Measurements from ENCODE around the gene INSIG1.

INSIG1 gene

GRCh38 chr7:155274633-155275355 lies 22.9 kb upstream of the INSIG1 start (continued):
- TF ChIP-seq PATZ1 (CRISPR knock-in tag; IDR thresholded peaks at IDR 0.05; ENCODE audit: borderline replicate concordance) (no peak), CSRNP3 (CRISPR knock-in tag; IDR thresholded peaks at IDR 0.05) (no peak), BACH2 (CRISPR knock-in tag; IDR thresholded peaks at IDR 0.05; ENCODE audit: borderline replicate concordance) (no peak), ZNF565 (CRISPR knock-in tag; conservative IDR thresholded peaks at IDR 0.05; ENCODE audit: low read depth) (no peak), ZNF8 (CRISPR knock-in tag; IDR thresholded peaks at IDR 0.05) (no peak), ESRRG (CRISPR knock-in tag; IDR thresholded peaks at IDR 0.05) (no peak), PPARA (CRISPR knock-in tag; IDR thresholded peaks at IDR 0.05; ENCODE audit: borderline replicate concordance) (no peak)

GRCh38 chr7:155276042-155276799 lies 21.5 kb upstream of the INSIG1 start:
- no peak for ATAC-seq
- TF ChIP-seq BACH2 (CRISPR knock-in tag; IDR thresholded peaks at IDR 0.05; ENCODE audit: borderline replicate concordance) (no peak), RARB (CRISPR knock-in tag; IDR thresholded peaks at IDR 0.05) (no peak), ZFP30 (CRISPR knock-in tag; IDR thresholded peaks at IDR 0.05) (no peak), GLIS3 (CRISPR knock-in tag; IDR thresholded peaks at IDR 0.05) (no peak), CREB5 (CRISPR knock-in tag; IDR thresholded peaks at IDR 0.05; ENCODE audit: low read depth) (no peak), CSDC2 (CRISPR knock-in tag; IDR thresholded peaks at IDR 0.05) (no peak), TSHZ2 (CRISPR knock-in tag; IDR thresholded peaks at IDR 0.05) (no peak), OSR1 (CRISPR knock-in tag; IDR thresholded peaks at IDR 0.05) (no peak), ARNTL (CRISPR knock-in tag; IDR thresholded peaks at IDR 0.05; ENCODE audit: borderline replicate concordance, low read depth) (no peak), ISL1 (CRISPR knock-in tag; IDR thresholded peaks at IDR 0.05) (no peak), ZC3H10 (CRISPR knock-in tag; IDR thresholded peaks at IDR 0.05) (no peak), TOX (CRISPR knock-in tag; IDR thresholded peaks at IDR 0.05; ENCODE audit: borderline replicate concordance) (no peak), SNAI2 (CRISPR knock-in tag; IDR thresholded peaks at IDR 0.05) (no peak), ZFP3 (CRISPR knock-in tag; IDR thresholded peaks at IDR 0.05) (no peak), POU6F1 (CRISPR knock-in tag; IDR thresholded peaks at IDR 0.05; ENCODE audit: borderline replicate concordance, low read depth) (no peak), TCF4 (CRISPR knock-in tag; IDR thresholded peaks at IDR 0.05; ENCODE audit: borderline replicate concordance) (no peak), CSRNP3 (CRISPR knock-in tag; IDR thresholded peaks at IDR 0.05) (no peak), ZNF565 (CRISPR knock-in tag; conservative IDR thresholded peaks at IDR 0.05; ENCODE audit: low read depth) (no peak)

Measured in SK-N-SH treated with all-trans-retinoic acid at 6 μM for 48 hours (cell line).